CD4-positive, alpha-beta T cell treated with Interleukin-12 subunit alpha and Interleukin-12 subunit beta, for 1 hour (primary cell): Measurements from ENCODE around the gene DNAH14.
A peak's percentile ranks its signal among the peaks of the same experiment; 100 is the strongest.
"Not testable (repeated sequence)": the region's sequence is repeated elsewhere in the genome, so short reads cannot be mapped to it uniquely, and the experiment has no call there.

ENCODE experiments used
- DNase-seq: peaks from one replicate; pipeline ENCODE4 v3.0.0-alpha.2; 2020

DNAH14 gene

DNA sequence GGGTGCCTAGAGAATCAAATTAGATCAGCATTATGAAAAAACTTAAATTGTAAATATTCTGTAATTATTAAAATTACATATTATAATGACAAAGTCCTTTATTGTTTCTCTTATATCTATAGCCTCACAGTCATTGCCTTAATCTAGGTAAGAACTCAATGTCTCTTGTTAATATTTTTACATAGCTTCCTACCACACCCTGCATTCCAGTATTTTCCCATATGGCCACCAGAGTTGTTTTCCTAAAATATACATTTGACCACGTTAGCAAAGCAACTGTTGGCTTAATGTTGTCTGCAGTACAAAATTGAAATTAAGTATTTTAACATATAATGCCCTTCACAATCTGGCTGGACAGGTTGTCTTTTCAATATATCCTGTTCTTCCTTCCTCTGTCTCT lies 230.3 kb downstream of the DNAH14 start:
- no peak for DNase-seq

GRCh38 chr1:225177409-225177808 lies 247.9 kb downstream of the DNAH14 start:
- DNase-seq, result not testable (repeated sequence)

GRCh38 chr1:225179686-225180085 lies 250.2 kb downstream of the DNAH14 start:
- no peak for DNase-seq

- no peak for DNase-seq
Observed at GRCh38 chr1:225182716-225183115, 253.2 kb downstream of the DNAH14 start.

- no peak for DNase-seq
Observed at GRCh38 chr1:225191199-225191753, 261.8 kb downstream of the DNAH14 start.

- DNase-seq, result no peak
Observed at GRCh38 chr1:225201447-225201846, 272.0 kb downstream of the DNAH14 start.

DNA sequence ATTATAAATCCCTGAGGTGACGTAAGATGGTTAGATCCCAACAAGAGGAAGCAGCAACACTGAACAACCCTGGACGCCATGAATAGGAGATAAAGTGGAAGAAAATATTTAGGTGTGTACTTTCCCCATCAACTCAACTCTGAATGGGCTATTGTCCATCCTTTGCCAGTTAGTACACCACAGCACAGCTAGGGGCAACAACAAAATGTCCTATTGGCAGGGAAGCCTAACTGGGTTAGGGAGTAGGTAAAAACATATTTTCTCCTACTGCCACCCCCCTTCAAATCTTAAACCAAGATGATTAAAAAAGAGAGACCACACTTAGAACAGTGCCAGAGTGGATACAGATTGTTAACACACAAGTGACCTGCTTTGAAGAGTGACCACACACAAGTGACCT lies 278.3 kb downstream of the DNAH14 start:
- no peak for DNase-seq

DNA sequence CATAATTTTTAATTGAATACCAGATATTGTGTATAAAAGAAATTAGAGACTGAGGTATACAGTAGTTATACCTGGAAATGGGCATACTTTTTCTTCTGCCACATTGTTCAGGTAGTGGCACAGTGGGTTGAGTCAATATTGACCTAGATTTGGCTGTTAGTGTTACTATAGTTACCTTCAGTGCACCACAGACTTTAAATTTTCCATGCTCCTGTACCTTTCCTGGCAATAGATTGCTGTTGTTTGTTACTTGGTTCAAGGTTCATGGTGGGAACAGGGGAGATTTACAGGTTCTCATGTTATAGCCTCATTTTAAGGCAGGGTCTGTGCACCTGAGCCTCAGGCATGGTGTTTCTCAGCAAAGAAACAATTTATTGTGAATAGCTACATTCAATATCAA lies 279.7 kb downstream of the DNAH14 start:
- no peak for DNase-seq

GRCh38 chr1:225210180-225210579 lies 280.7 kb downstream of the DNAH14 start:
- not testable (repeated sequence) for DNase-seq

DNA sequence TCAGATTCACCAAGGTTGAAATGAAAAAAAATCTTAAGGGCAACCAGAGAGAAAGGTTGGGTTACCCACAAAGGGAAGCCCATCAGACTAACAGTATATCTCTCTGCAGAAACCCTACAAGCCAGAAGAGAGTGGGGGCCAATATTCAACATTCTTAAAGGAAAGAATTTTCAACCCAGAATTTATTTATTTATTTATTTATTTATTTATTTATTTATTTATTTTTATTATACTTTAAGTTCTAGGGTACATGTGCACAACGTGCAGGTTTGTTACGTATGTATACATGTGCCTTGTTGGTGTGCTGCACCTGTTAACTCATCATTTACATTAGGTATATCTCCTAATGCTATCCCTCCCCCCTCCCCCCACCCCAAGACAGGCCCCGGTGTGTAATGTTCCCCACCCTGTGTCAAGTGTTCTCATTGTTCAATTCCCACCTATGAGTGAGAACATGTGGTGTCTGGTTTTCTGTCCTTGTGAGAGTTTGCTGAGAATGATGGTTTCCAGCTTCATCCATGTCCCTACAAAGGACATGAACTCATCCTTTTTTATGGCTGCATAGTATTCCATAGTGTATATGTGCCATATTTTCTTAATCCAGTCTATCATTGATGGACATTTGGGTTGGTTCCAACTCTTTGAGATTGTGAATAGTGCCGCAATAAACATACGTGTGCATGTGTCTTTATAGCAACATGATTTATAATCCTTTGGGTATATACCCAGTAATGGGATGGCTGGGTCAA lies 282.4 kb downstream of the DNAH14 start:
- DNase-seq, result not testable (repeated sequence)

GRCh38 chr1:225224287-225224686 lies 294.8 kb downstream of the DNAH14 start:
- no peak for DNase-seq

DNA sequence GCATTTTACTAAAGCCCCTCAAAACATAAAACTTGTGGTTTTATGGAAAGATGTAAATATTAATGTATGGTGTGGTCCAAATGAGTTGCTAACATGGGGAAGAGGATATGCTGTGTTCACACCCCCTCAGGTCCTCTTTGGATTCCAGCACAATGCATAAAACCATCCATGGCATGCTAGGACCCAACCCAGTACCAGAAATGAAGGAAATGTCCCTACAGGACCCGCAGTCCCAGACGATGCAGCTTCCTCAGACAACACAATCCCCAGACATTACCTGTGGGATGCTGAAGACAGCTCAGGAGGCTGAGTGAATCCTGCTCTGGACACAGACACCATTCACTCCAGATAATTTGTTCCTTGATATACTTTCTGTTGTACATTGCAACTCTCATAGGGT lies 296.2 kb downstream of the DNAH14 start:
- DNase-seq, result no peak

GRCh38 chr1:225228871-225229303 lies 299.4 kb downstream of the DNAH14 start:
- no peak for DNase-seq

DNA sequence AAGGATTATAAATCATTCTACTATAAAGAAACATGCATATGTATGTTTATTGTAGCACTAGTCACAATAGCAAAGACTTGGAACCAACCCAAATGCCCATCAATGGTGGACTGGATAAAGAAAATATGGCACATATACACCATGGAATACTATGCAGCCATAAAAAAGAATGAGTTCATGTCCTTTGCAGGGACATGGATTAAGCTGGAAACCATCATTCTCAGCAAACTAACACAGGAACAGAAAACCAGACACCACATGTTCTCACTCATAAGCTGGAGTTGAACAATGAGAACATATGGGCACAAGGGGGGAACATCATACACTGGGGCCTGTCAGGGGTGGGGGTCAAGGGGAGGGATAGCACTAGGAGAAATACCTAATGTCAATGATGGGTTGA lies 300.0 kb downstream of the DNAH14 start:
- DNase-seq, result not testable (repeated sequence)

DNA sequence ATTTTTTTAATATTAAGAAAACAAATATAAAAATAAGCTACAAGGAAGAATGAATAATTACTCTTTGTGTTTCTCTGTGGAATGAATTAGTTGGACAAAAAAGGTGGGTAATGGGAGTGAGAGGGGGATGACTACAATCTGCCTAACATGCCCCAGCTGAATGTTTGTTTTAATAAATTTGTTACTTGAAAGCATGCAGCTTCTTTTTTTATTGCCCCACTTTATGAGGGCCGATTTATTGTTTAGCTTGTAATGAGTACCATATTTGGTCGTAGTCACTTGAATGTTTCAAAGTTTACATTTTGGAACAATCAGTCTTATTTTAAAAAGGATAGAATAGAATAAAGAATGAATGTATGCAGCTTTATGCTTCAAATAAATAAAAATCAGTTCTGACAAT lies 301.0 kb downstream of the DNAH14 start:
- no peak for DNase-seq

GRCh38 chr1:225232930-225233329 lies 303.5 kb downstream of the DNAH14 start:
- not testable (repeated sequence) for DNase-seq

DNA sequence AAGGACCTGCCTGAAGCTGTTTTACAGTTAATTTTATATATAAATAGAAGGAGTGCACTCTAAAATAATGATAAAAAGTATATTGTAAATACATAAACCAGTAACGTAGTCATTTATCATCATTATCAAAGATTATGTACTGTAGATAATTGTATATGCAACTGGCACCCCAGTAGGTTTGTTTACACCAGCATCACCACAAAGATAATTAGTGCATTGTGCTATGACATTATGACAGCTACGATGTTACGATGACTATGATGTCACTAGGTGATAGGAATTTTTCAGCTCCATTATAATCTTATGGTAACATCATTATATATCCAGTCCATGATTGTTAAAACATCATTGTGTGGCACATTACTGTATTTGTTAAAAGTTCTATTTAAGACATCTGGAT lies 313.1 kb downstream of the DNAH14 start:
- no peak for DNase-seq

DNA sequence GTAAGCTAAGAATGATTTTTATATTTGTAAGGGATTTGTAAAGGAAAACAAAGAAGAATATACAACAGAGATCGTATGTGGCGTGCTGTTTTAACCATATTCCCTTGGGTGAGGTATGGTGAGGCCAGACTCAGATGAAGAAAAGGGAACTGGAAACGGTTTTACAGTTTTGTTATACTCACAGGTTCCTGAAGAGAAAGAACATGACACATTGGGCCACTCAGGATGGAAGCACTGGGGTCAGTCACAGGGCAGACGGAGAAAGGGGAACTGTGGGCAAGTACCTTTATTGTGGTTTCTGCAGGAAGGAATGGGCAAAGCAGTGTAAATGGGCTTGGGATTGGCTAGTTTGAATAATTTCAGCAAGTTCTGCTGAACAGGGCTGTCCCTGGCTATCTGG lies 321.0 kb downstream of the DNAH14 start:
- peak; percentile 14 for DNase-seq

- DNase-seq, result no peak
Observed at GRCh38 chr1:225253173-225253572, 323.7 kb downstream of the DNAH14 start.

GRCh38 chr1:225253784-225254183 lies 324.3 kb downstream of the DNAH14 start:
- DNase-seq, result no peak

DNA sequence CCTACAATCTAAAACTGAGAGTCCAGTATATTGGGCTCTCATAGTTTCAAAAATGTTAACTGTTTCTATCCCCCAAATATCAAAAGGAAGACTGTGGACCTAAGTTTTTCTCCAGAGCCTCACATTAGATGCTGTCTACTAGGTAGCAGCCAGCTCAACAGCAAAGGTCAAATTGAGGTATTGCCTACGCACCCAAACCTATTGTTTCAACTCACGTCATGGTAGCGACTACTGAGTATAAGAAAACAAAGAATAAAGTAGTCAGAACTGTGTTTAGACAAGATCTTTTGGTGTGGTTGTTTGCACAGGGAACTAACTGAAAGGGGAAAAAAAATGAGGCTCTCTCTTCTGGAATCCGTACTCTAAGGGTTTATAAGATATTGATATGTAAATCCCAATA lies 325.2 kb downstream of the DNAH14 start:
- DNase-seq, result no peak

GRCh38 chr1:225257081-225257480 lies 327.6 kb downstream of the DNAH14 start:
- no peak for DNase-seq

DNA sequence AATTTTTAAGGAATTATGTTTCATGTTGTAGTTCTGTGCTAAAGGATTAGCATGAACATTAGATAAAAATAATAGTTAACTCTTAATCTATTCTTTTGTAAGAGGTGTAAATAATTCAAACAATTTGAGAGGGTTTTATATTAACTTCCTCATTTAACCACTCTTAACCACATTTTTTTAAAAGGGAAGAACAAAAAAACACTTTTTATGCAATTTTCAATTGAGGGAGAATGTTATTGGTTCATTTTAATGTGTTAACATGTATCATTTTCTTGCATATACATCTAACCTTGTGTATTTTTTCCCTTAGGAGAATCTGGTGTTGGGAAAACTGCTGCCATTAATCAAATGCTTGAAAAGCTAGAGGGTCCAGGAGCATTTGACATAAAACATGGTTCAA lies 329.3 kb downstream of the DNAH14 start:
- DNase-seq, result no peak

GRCh38 chr1:225259542-225259941 lies 330.1 kb downstream of the DNAH14 start:
- no peak for DNase-seq

DNA sequence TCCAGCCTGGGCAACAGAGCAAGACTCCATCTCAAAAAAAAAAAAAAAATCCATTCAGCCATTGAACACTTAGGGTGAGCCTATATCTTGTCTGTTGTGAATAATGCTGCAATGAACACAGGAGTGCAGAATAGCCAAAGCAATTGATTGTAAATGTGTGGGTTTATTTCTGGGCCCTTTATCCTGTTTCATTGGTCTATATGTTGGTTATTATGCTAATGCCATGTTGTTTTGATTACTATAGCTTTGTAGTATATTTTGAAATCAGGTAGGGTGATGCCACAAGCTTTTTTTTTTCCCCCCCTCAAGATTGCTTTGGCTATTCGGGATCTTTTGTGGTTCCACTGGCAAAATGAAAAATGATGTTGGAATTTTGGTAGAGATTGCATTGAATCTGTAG lies 330.8 kb downstream of the DNAH14 start:
- DNase-seq, result no peak
